Keratinocyte (primary cell): ENCODE measurements around the gene EFNA1. TPM values are rescaled to one million over a fixed set of nuclear protein-coding genes. Genes with fewer than 3 reads are reported as not detected.

Experiments used
- DNase-seq: peaks from one replicate; pipeline ENCODE4 v3.0.0-alpha.2; 2011; ENCODE audit warnings: low read depth, missing footprints, low spot score
- FAIRE-seq: peaks from 2 replicates; lab custom pipeline; 2011; peaks lifted over from hg19 to GRCh38; lab: Jason Lieb, UNC
- H2AFZ ChIP-seq: 2 replicates; pipeline ENCODE4 v1.6.0; 2012; ENCODE audit warnings: low read length, control low read depth, inconsistent platforms; ENCODE audit not compliant: control insufficient read depth
- H3K27ac ChIP-seq: 2 replicates; pipeline ENCODE4 v1.5.1; 2011; ENCODE audit warnings: low read length; ENCODE audit not compliant: control insufficient read depth, insufficient read depth
- H3K27me3 ChIP-seq: 3 replicates; pipeline ENCODE4 v1.6.0; 2011; ENCODE audit warnings: low read length; ENCODE audit not compliant: control insufficient read depth, insufficient read depth; ENCODE audit errors: extremely low read depth
- H3K36me3 ChIP-seq, 2 experiments: 2 replicates in 1 of 2; 3 replicates in 1 of 2; pipeline ENCODE4 v1.5.1; 2011; ENCODE audit warnings: low read length in 2 of 2, mild to moderate bottlenecking in 1 of 2; ENCODE audit not compliant: control insufficient read depth in 2 of 2, insufficient read depth in 2 of 2; ENCODE audit errors: extremely low read depth in 1 of 2
- H3K4me1 ChIP-seq: 3 replicates; pipeline ENCODE4 v1.5.1; 2011; ENCODE audit warnings: low read length; ENCODE audit not compliant: control insufficient read depth, insufficient read depth; ENCODE audit errors: extremely low read depth
- H3K4me2 ChIP-seq: 3 replicates; pipeline ENCODE4 v1.6.0; 2011; ENCODE audit warnings: low read depth, low read length; ENCODE audit not compliant: control insufficient read depth, insufficient read depth; ENCODE audit errors: extremely low read depth
- H3K4me3 ChIP-seq, 3 experiments: fragments of 200-600 bp in 1 of 3; sonication (generic) in 1 of 3; 2 replicates in 2 of 3; 3 replicates in 1 of 3; pipeline ENCODE4 v1.5.1; 2011 to 2016; ENCODE audit warnings: low read length in 3 of 3, mild to moderate bottlenecking in 3 of 3, control low read depth in 2 of 3, inconsistent platforms in 1 of 3, low read depth in 1 of 3, mixed read lengths in 1 of 3, mixed run types in 1 of 3, moderate library complexity in 1 of 3; ENCODE audit not compliant: control insufficient read depth in 2 of 3, insufficient read depth in 2 of 3; ENCODE audit errors: extremely low read depth in 1 of 3
- H3K79me2 ChIP-seq: 2 replicates; pipeline ENCODE4 v1.6.0; 2012; ENCODE audit warnings: low read length; ENCODE audit not compliant: control insufficient read depth, insufficient read depth
- H3K9ac ChIP-seq: 3 replicates; pipeline ENCODE4 v1.6.0; 2011; ENCODE audit warnings: low read length; ENCODE audit not compliant: control insufficient read depth, insufficient read depth; ENCODE audit errors: extremely low read depth
- H3K9me1 ChIP-seq: 3 replicates; pipeline ENCODE4 v1.6.0; 2011; ENCODE audit warnings: low read length; ENCODE audit not compliant: control insufficient read depth, insufficient read depth; ENCODE audit errors: extremely low read depth
- H3K9me3 ChIP-seq: 2 replicates; pipeline ENCODE4 v1.5.1; 2012; ENCODE audit warnings: low read depth, low read length; ENCODE audit not compliant: control insufficient read depth
- H4K20me1 ChIP-seq: 3 replicates; pipeline ENCODE4 v1.6.0; 2011; ENCODE audit warnings: low read length; ENCODE audit not compliant: control insufficient read depth, insufficient read depth; ENCODE audit errors: extremely low read depth
- CTCF ChIP-seq, 3 experiments: IDR thresholded peaks in 1 of 3; conservative IDR thresholded peaks in 1 of 3; optimal IDR thresholded peaks in 1 of 3; 2 replicates in 2 of 3; 3 replicates in 1 of 3; pipeline versions ENCODE3 to v1.5.1; 2011; ENCODE audit warnings: low read length in 3 of 3, mild to moderate bottlenecking in 3 of 3, moderate library complexity in 2 of 3, control low read depth in 1 of 3, inconsistent platforms in 1 of 3; ENCODE audit not compliant: insufficient read depth in 2 of 3; ENCODE audit errors: extremely low read depth in 1 of 3
- EZH2 ChIP-seq: IDR thresholded peaks from one replicate; pipeline ENCODE4 v1.6.1; 2012; ENCODE audit warnings: inconsistent platforms, mild to moderate bottlenecking, low read length, moderate library complexity
- dilution Hi-C: fragments of 300-500 bp; cut with MboI; formaldehyde crosslinking; loops from one replicate; pipeline ENCODE4 v1.7.0; 2020; ENCODE audit warnings: low sequenced_read_pairs; ENCODE audit not compliant: extremely low pct_ligation_motif_present
- polyA plus RNA-seq, 5 experiments: library from polyadenylated mRNA; depleted of rRNA in 3 of 5; stranded (reverse) in 3 of 5; stranded (forward) in 1 of 5; unstranded in 1 of 5; fragments of >200 nt; gene quantifications; 1 replicate in 1 of 5; 2 replicates in 3 of 5; 3 replicates in 1 of 5; pipeline versions ENCODE4 v1.2.1 to v1.2.3, GENCODE V29; 2011 to 2012; ENCODE audit warnings: missing spikeins in 2 of 5, low read depth in 1 of 5, low replicate concordance in 1 of 5

The EFNA1 gene
- polyA plus RNA-seq, 1 donor (not counting 4 experiments of a cell fraction or from before 2014, with no cell fraction given), result 77.5 TPM

- Histone ChIP-seq H3K79me2 (peaks cover 16% of the 10 kb centered on the region), H3K36me3 (peaks cover 10 to 13% of the 10 kb centered on the region in 2 experiments), H4K20me1 (no peaks in the 10 kb centered on the region), H3K9ac (peak overlapping the region; percentile 92), H3K4me1 (peaks cover 24% of the 10 kb centered on the region), H3K9me1 (no peaks in the 10 kb centered on the region), H3K4me2 (peak overlapping the region; percentile 82), H3K4me3 (peak overlapping the region; percentile 69 to 94 (median 90)), H3K27ac (peak overlapping the region; percentile 86), H2AFZ (peak overlapping the region; percentile 87), H3K27me3 (no peaks in the 10 kb centered on the region), H3K9me3 (no peaks in the 10 kb centered on the region)
- FAIRE-seq, result no peak
- TF ChIP-seq EZH2 (no peak), CTCF (optimal IDR thresholded peaks at IDR 0.05 in 1 of 3, IDR thresholded peaks at IDR 0.05 in 1 of 3, conservative IDR thresholded peaks at IDR 0.05 in 1 of 3; ENCODE audit: extremely low read depth in 1 of 3, insufficient read depth in 2 of 3, low read length in 3 of 3) (no peak)
- no peak for DNase-seq
- dilution Hi-C loops, result no loop called here
Observed at GRCh38 chr1:155171836-155172731, 44.4 kb downstream of the EFNA1 start.

DNA sequence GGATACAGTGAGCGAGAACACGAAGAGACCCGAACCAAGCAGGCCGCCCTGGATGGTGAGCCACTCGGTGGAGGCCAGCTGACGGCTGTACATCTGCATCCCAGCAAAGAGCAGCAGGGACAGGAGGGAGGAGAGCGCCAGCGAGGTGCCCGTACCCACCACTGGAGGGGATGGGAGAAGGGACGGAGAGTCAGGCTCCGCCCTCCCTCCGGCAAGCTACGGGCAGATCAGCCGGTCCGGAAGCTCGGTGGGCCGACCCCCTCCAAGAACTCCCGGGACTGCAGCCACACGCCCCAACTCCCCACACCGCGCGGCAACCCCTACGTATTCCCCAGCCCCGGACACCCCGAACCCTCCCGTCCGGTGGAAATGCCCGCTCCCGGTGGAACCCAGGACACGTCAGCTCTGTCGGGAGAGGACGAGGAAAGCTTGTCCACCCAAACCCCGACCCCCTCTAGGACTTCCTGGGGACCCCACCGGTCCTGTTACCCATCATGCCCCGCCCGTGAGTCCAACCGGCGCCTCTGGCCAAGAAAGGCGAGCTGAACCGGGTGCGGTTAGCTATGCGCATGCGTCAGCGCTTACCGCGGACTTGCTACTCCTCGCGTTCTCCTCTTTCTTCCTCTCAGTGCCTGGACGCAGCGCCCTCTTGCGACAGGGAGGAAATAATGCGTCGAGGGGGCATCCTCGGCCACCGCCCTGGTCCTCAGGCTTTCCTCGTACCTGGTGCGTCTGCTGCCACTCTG is 45.2 kb downstream of the EFNA1 start, which contains the start of gene KRTCAP2:
Gene KRTCAP2, minus strand, starts transcription at position 573 of the 746 bp plus-strand sequence. Its CDS starts 80 bp downstream, at position 493.
- peak within 1 kb of the TSS; percentile 69 to 94 (median 90) for H3K4me3 ChIP-seq
- H3K36me3 ChIP-seq, result peaks cover 14 to 17% of the 10 kb centered on the region in 2 experiments
- H3K4me1 ChIP-seq, result peaks cover 23% of the 10 kb centered on the region
- peak within 1 kb of the TSS; percentile 82 for H3K4me2 ChIP-seq
- peak within 1 kb of the TSS; percentile 86 for H3K27ac ChIP-seq
- FAIRE-seq (peak; percentile 32), DNase-seq (peak; percentile 84)
- H3K27me3 ChIP-seq, result no peaks in the 10 kb centered on the region
- peak within 1 kb of the TSS; percentile 92 for H3K9ac ChIP-seq
- no peaks in the 10 kb centered on the region for H4K20me1 ChIP-seq
- dilution Hi-C loops, result no loop called here
- TF ChIP-seq EZH2, result no peak
- TF ChIP-seq CTCF (optimal IDR thresholded peaks at IDR 0.05 in 1 of 3, IDR thresholded peaks at IDR 0.05 in 1 of 3, conservative IDR thresholded peaks at IDR 0.05 in 1 of 3; ENCODE audit: extremely low read depth in 1 of 3, insufficient read depth in 2 of 3, low read length in 3 of 3), result peak; percentile 96 to 98 (median 97)
- peaks cover 16% of the 10 kb centered on the region for H3K79me2 ChIP-seq
- H2AFZ ChIP-seq, result peak within 1 kb of the TSS; percentile 90
- no peaks in the 10 kb centered on the region for H3K9me3 ChIP-seq
- no peaks in the 10 kb centered on the region for H3K9me1 ChIP-seq
